Hepatocyte (in vitro differentiated cells): ENCODE measurements around the gene TEAD3.

Experiments
- CTCF ChIP-seq: fragments of 200-600 bp; sonication (generic); IDR thresholded peaks from 2 replicates; pipeline ENCODE4 v1.5.1; 2016; ENCODE audit warnings: antibody characterized with exemption, mild to moderate bottlenecking; ENCODE audit not compliant: poor library complexity
- EZH2 ChIP-seq: fragments of 200-600 bp; sonication (generic); IDR thresholded peaks from 2 replicates; pipeline ENCODE4 v1.6.1; 2016; ENCODE audit warnings: antibody characterized with exemption, mild to moderate bottlenecking, borderline replicate concordance

DNA sequence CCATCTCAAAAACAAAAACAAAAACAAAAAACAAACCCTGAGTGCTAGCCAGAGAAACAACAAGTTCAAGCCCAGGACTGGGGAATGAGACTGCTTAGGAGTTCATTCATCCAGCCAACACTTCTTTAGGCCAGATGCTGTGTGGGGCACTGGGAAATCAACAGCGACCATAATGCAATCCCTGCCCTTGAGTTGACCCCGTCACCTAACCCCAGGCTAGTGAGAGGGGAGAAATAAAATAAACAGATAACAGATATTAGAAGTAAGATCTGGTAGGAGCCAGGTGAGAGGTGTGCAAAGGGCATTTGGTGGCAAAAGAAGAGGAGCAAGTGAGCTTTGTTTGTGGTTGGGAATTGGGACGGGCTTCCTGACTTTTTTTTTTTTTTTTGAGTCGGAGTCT lies 33.6 kb downstream of the TEAD3 start:
- TF ChIP-seq CTCF (no peak), EZH2 (no peak)
